Erythroblast (primary cell): ENCODE measurements around the gene BAAT.

Experiments used
- GATA1 ChIP-seq: IDR thresholded peaks from 2 replicates; pipeline ENCODE4 v1.6.1; 2011; ENCODE audit warnings: low read depth, mild to moderate bottlenecking, control low read depth, low read length, moderate library complexity
- POLR2A ChIP-seq: IDR thresholded peaks from 2 replicates; pipeline ENCODE4 v1.6.1; 2011; ENCODE audit warnings: mild to moderate bottlenecking, low read length

GRCh38 chr9:101366038-101366756 is 18.6 kb downstream of the BAAT start:
- TF ChIP-seq POLR2A (no peak), GATA1 (no peak)
